BJ (cell line): Measurements from ENCODE around the gene MRPL28. TPM values are rescaled to one million over a fixed set of nuclear protein-coding genes. Genes with fewer than 3 reads are reported as not detected.
"Not testable (repeated sequence)": the region's sequence is repeated elsewhere in the genome, so short reads cannot be mapped to it uniquely, and the experiment has no call there.

Experiments
- CTCF ChIA-PET: fragments of 350-600 bp; formaldehyde crosslinking; extraction: SDS; loops from one replicate; lab custom pipeline; 2021; ENCODE audit warnings: antibody characterized with exemption, inconsistent platforms; lab: Yijun Ruan, JAX
- POLR2A ChIA-PET: fragments of 300-600 bp; sonication (Branson Sonifier 250); formaldehyde crosslinking; extraction: SDS; loops from one replicate; lab custom pipeline; 2021; ENCODE audit warnings: antibody characterized with exemption; lab: Charles Lee
- DNase-seq: peaks from one replicate; pipeline ENCODE4 v3.0.0-alpha.2; 2011; ENCODE audit warnings: low read depth
- H3K27me3 ChIP-seq: 2 replicates; pipeline ENCODE4 v1.6.0; 2011; ENCODE audit warnings: low read length; ENCODE audit not compliant: control insufficient read depth, insufficient read depth
- H3K36me3 ChIP-seq: 2 replicates; pipeline ENCODE4 v1.5.1; 2011; ENCODE audit warnings: low read length; ENCODE audit not compliant: control insufficient read depth, insufficient read depth
- H3K4me3 ChIP-seq: 2 replicates; pipeline ENCODE4 v1.5.1; 2011; ENCODE audit warnings: low read depth, mild to moderate bottlenecking, control low read depth, low read length
- polyA plus RNA-seq: library from polyadenylated mRNA; depleted of rRNA; stranded (reverse); fragments of >200 nt; gene quantifications from 2 replicates; pipeline ENCODE4 v1.2.3, GENCODE V29; 2011
- TF ChIP-seq, protein P1 (sequence below): IDR thresholded peaks from 2 replicates; pipeline ENCODE4 v1.5.1; 2011; ENCODE audit warnings: low read depth, mild to moderate bottlenecking, control low read depth, inconsistent platforms, low read length, moderate library complexity; ENCODE audit not compliant: insufficient read depth

The MRPL28 gene
- polyA plus RNA-seq, 1 experiment: 188 TPM

DNA sequence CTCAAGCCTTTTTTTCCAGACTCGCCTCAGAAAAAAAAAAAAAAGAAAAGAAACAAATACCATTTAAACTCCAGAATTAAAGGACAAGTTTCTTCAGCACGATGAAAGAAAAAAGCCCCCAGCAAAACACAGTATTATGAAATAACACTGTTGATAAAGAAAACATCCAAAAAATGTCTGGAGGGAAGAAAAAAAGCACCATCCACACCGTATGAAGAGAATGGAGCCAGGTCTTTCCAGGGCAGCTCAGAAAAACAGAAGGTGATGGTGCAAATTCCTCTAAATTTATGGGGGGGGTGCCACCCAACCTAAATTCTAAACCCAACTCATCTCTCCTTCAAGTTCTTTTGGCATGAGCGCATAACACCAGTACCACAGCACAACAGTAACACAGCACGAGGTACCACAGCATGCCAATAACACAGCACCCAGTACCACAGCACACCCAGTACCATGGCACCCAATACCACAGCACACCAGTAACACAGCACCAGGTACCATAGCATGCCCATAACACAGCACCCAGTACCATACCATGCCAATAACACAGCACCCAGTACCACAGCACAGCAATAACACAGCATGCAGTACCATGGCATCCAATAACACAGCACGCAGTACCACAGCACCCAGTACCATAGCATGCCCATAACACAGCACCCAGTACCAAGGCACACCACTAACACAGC, 36.8 kb downstream of the MRPL28 start:
- CTCF ChIA-PET: interaction anchor here (0.6 kb wide), 1 partner anchor 9 kb away, joined by 3 read pairs; no protein-coding TSS in a partner anchor

DNA sequence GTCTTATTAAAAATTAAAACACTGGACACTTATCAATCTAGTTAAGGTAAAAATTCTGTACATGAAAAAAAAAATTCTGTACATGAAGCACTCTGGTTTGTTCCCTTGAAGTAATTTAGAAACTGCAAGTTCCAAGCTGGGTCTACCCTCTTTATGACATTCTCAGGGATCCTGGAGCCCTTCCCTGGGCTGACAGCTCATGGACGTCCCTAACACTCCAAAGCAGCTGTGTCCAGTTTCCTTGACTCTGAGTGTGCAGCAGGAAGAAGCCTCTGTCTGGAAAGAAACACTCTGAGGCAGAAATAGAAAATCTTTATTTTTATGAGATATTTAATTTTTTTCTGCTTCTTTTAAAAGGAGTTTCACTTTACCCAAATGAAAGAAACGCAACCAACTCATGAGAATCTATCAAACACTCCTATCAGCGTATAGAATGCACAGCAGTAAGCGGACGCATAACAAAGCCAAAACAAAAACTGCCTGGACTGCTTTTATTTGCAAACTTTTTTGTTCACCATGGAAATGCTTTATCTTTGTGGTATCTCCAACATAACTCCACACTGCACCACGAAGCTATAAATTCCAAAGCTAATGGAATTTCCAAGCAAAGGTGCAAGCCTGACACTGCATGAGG, 39.0 kb downstream of the MRPL28 start:
- H3K36me3 ChIP-seq, POLR2A ChIA-PET, H3K27me3 ChIP-seq, H3K4me3 ChIP-seq: not testable (repeated sequence)
- CTCF ChIA-PET: interaction anchor here (0.7 to 1.2 kb wide), 2 partner anchors 112 to 224 kb away, joined by 3 read pairs; no protein-coding TSS in a partner anchor
- DNase-seq: peak; percentile 52

More for the DNA sequence above, 36.8 kb downstream of the MRPL28 start:
- no peak for DNase-seq
- no peaks in the 10 kb centered on the region for H3K36me3 ChIP-seq
- H3K27me3 ChIP-seq: no peaks in the 10 kb centered on the region
- POLR2A ChIA-PET: no interaction called here
- H3K4me3 ChIP-seq: no peak overlapping the region
- TF ChIP-seq, protein P1, sequence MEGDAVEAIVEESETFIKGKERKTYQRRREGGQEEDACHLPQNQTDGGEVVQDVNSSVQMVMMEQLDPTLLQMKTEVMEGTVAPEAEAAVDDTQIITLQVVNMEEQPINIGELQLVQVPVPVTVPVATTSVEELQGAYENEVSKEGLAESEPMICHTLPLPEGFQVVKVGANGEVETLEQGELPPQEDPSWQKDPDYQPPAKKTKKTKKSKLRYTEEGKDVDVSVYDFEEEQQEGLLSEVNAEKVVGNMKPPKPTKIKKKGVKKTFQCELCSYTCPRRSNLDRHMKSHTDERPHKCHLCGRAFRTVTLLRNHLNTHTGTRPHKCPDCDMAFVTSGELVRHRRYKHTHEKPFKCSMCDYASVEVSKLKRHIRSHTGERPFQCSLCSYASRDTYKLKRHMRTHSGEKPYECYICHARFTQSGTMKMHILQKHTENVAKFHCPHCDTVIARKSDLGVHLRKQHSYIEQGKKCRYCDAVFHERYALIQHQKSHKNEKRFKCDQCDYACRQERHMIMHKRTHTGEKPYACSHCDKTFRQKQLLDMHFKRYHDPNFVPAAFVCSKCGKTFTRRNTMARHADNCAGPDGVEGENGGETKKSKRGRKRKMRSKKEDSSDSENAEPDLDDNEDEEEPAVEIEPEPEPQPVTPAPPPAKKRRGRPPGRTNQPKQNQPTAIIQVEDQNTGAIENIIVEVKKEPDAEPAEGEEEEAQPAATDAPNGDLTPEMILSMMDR: no peak

DNA sequence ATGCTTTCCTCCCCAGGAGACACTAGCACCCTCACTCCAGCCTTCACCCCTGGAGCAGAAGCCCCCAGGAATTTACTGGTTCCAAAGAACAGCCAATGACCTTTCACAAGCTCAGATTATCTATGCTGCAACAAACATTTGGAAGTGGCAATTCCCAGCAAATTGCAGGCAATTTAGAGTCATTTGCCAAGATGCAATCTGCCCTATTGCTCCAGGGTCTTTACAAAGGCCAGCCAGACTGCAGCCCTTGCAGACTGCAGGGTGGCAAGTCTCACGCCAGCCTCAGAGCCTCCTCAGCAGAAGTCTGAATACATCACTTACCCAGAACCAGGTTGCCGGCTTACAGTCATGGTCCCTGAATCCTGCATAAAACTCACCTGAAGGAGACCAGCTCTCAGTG, 39.6 kb downstream of the MRPL28 start:
- H3K36me3 ChIP-seq: no peaks in the 10 kb centered on the region
- H3K27me3 ChIP-seq: no peaks in the 10 kb centered on the region
- TF ChIP-seq, protein P1: no peak
- H3K4me3 ChIP-seq: no peak overlapping the region
- DNase-seq: no peak
- ChIA-PET POLR2A (no interaction called here), CTCF (interaction anchor here (0.7 to 1.2 kb wide), 2 partner anchors 111 to 224 kb away, joined by 3 read pairs; no protein-coding TSS in a partner anchor)

DNA sequence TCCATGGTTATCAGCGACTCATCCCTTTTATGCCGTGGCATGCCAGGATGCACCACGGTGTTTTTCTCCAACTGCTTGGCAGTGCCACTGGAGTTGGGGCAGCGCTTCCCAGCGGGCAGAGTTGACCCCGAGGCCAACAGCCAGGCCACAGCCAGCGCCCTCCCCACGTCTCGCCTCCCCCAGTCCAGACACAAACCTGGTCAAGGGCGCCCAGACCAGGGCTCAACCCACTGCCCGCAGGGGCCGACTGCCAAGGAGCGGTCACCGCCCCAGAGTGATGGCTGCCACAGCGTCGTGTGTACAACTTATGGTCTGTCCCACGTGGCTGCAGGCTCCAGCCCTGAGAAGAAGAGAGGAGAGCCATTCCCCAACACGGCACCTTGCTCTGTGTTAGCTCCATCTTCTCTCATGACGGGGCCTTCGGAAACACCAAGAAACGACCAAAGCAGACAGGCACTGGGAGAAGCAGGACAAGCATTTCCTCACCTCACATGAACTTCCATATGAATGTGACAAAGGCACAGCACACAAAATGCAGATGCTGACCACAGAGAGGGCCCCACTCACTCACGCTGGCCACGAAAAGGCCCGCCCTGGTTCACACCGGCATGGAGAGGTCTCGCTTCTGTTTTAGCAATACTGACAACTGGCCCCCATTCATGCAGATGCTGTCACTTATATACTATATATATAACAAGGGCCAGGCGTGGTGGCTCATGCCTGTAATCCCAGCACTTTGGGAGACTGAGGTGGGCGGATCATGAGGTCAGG, 44.8 kb downstream of the MRPL28 start:
- Histone ChIP-seq H3K27me3 (no peaks in the 10 kb centered on the region), H3K4me3 (no peak overlapping the region), H3K36me3 (peaks cover 1% of the 10 kb centered on the region; the same call in 1 of the 2 replicates)
- ChIA-PET POLR2A (no interaction called here), CTCF (no interaction called here)
- no peak for DNase-seq
- TF ChIP-seq, protein P1: no peak

DNA sequence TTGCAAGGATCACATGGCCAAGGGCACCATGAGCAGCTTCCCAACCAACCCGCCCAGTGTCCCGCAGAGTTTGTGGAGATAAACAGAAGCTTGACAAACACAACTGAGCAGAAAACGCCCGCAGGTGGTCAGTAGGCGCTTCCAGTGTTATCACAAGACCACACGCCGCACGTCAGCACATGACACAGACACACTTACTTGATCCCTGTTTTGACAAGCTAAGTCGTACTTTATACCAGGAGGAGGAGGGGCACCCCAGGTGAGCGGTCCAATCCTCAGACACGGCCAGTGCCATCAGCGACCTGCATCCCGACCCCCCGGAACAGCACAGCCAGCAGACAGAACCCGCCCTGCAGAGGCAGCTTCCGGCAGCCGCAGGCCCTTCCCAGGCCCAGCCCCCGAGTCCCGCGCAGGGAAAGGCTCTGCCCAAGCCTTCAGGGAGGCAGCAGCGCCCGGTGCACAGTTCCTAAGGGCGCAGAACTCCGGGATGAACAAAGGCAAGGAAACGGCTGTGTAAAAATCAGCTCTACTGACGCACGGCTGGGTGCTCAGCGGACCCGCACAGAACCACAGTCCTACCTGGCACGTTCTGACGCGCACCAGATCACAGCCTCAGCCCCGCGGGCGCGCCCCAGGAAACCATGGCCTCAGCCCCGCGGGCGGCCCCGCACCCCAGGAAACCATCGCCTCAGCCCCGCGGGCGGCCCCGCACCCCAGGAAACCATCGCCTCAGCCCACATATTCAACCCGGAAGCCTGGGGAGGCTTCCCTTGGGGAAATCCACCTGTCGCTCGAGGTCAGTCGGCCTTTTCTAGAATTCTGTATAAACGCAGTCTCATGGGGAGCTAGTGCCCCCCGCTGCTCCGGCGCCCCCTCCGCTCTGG, 45.6 kb downstream of the MRPL28 start:
- Histone ChIP-seq H3K27me3 (no peaks in the 10 kb centered on the region), H3K4me3 (no peak overlapping the region), H3K36me3 (peaks cover 1% of the 10 kb centered on the region; the same call in 1 of the 2 replicates)
- ChIA-PET POLR2A (no interaction called here), CTCF (interaction anchor here (0.5 kb wide), 1 partner anchor 25 kb away, joined by 3 read pairs; no protein-coding TSS in a partner anchor)
- no peak for DNase-seq
- TF ChIP-seq, protein P1: no peak
